ENCODE data around the gene GCDH. TPM values are rescaled to one million over a fixed set of nuclear protein-coding genes. Genes with fewer than 3 reads are reported as not detected.

The GCDH gene
- polyA plus RNA-seq, 1 donor (not counting 4 experiments of a cell fraction or from before 2014, with no cell fraction given), result 11.5 TPM

DNA sequence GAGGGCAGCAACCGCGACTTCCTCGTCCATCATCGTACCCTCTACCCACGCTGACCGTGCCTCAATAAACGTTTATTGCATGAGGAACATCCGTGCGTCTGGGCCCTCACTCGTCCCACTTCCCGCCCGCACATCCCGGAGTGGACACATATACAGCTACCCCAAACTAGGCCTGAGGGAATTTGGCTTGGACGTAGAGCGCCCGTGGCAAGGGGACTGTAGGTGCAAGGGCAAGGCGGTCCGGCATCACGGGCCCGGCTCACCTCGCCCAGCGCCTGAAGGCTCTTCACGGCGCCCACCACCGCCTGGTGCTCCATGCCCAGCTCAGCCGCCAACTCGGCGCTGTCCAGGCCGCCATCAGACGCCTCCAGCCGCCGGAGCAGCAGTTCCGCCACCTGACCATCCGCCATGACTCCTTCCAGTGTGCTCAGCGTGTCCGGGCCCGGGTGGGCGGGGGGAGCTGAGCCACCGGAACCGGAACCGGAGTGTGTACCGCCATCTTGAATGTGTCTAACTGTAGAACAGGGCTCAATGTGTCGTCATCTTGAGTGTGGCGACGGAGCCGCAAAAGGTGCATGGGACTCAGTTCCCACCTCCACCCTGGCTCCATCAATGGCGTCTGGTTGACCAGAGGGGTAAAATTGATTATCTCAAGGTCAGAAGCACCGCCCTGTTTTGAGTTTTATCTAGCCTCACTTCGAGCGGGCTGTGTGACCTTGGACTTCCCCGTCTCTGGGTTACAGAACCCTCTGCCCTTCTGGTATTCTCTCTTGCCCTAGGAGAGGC lies 42.5 kb downstream of the GCDH start, which contains the start of gene FARSA:
Gene FARSA (minus strand): TSS at position 425 of the 786 bp plus-strand sequence. CDS start 15 bp downstream, at position 410.
- Histone ChIP-seq H3K27me3 (ENCODE audit: control insufficient read depth, extremely low read depth, insufficient read depth, low read length) (no peaks in the 10 kb centered on the region), H3K27ac (ENCODE audit: control insufficient read depth, insufficient read depth, low read length) (peak within 1 kb of the TSS; percentile 75), H3K4me1 (ENCODE audit: control insufficient read depth, extremely low read depth, insufficient read depth, low read length) (peaks cover 13% of the 10 kb centered on the region), H3K4me2 (ENCODE audit: control insufficient read depth, extremely low read depth, insufficient read depth, low read depth, low read length) (peak within 1 kb of the TSS; percentile 97), H3K4me3 (ENCODE audit: control insufficient read depth in 2 of 3, extremely low read depth in 1 of 3, insufficient read depth in 2 of 3, low read depth in 1 of 3, low read length in 3 of 3) (peak within 1 kb of the TSS; percentile 80 to 98 (median 82)), H3K36me3 (ENCODE audit: control insufficient read depth in 2 of 2, extremely low read depth in 1 of 2, insufficient read depth in 2 of 2, low read length in 2 of 2) (peaks cover 20 to 21% of the 10 kb centered on the region in 2 experiments), H4K20me1 (ENCODE audit: control insufficient read depth, extremely low read depth, insufficient read depth, low read length) (no peaks in the 10 kb centered on the region), H3K9me1 (ENCODE audit: control insufficient read depth, extremely low read depth, insufficient read depth, low read length) (no peaks in the 10 kb centered on the region), H2AFZ (ENCODE audit: control insufficient read depth, low read length) (peak within 1 kb of the TSS; percentile 83), H3K79me2 (ENCODE audit: control insufficient read depth, insufficient read depth, low read length) (peaks cover 37% of the 10 kb centered on the region), H3K9me3 (ENCODE audit: control insufficient read depth, low read depth, low read length) (no peaks in the 10 kb centered on the region), H3K9ac (ENCODE audit: control insufficient read depth, extremely low read depth, insufficient read depth, low read length) (peak within 1 kb of the TSS; percentile 92)
- no peak for TF ChIP-seq CTCF (optimal IDR thresholded peaks at IDR 0.05 in 1 of 3, IDR thresholded peaks at IDR 0.05 in 1 of 3, conservative IDR thresholded peaks at IDR 0.05 in 1 of 3; ENCODE audit: extremely low read depth in 1 of 3, insufficient read depth in 2 of 3, low read length in 3 of 3)
- no peak for TF ChIP-seq EZH2 (IDR thresholded peaks at IDR 0.05; ENCODE audit: low read length)
- FAIRE-seq (no peak), DNase-seq (ENCODE audit: low read depth, low spot score) (no peak)
- dilution Hi-C loops (cut with MboI; ENCODE audit: extremely low pct_ligation_motif_present, low sequenced_read_pairs), result no loop called here

DNA sequence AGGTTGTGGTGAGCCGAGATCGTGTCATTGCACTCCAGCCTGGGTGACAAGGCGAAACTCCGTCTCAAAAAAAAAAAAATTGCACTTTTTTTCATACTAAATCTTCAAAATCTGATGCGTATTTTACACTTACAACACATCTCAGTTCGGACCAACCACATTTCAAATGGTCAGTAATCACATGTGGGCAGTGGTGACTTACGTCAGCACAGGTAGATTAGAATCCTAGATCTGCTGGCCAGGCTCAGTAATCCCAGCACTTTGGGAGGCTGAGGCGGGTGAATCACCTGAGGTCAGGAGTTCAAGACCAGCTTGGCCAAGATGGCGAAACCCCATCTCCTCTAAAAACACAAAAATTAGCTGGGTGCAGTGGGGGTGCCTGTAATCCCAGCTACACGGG lies 44.1 kb downstream of the GCDH start:
- peaks cover 2% of the 10 kb centered on the region for H3K9me1 ChIP-seq (ENCODE audit: control insufficient read depth, extremely low read depth, insufficient read depth, low read length)
- DNase-seq (ENCODE audit: low read depth, low spot score) (no peak), FAIRE-seq (no peak)
- H4K20me1 ChIP-seq (ENCODE audit: control insufficient read depth, extremely low read depth, insufficient read depth, low read length), result peaks cover 9% of the 10 kb centered on the region
- H3K27me3 ChIP-seq (ENCODE audit: control insufficient read depth, extremely low read depth, insufficient read depth, low read length), result no peaks in the 10 kb centered on the region
- H3K4me3 ChIP-seq (ENCODE audit: control insufficient read depth in 2 of 3, extremely low read depth in 1 of 3, insufficient read depth in 2 of 3, low read depth in 1 of 3, low read length in 3 of 3), result no peak overlapping the region
- H3K79me2 ChIP-seq (ENCODE audit: control insufficient read depth, insufficient read depth, low read length), result peaks cover 48% of the 10 kb centered on the region
- peaks cover 19% of the 10 kb centered on the region for H3K4me1 ChIP-seq (ENCODE audit: control insufficient read depth, extremely low read depth, insufficient read depth, low read length)
- H3K9me3 ChIP-seq (ENCODE audit: control insufficient read depth, low read depth, low read length), result no peaks in the 10 kb centered on the region
- H3K36me3 ChIP-seq (ENCODE audit: control insufficient read depth in 2 of 2, extremely low read depth in 1 of 2, insufficient read depth in 2 of 2, low read length in 2 of 2), result peaks cover 16 to 18% of the 10 kb centered on the region in 2 experiments
- no peak overlapping the region for H3K27ac ChIP-seq (ENCODE audit: control insufficient read depth, insufficient read depth, low read length)
- no peak overlapping the region for H2AFZ ChIP-seq (ENCODE audit: control insufficient read depth, low read length)
- dilution Hi-C loops (cut with MboI; ENCODE audit: extremely low pct_ligation_motif_present, low sequenced_read_pairs), result no loop called here
- TF ChIP-seq CTCF (optimal IDR thresholded peaks at IDR 0.05 in 1 of 3, IDR thresholded peaks at IDR 0.05 in 1 of 3, conservative IDR thresholded peaks at IDR 0.05 in 1 of 3; ENCODE audit: extremely low read depth in 1 of 3, insufficient read depth in 2 of 3, low read length in 3 of 3) (no peak), EZH2 (IDR thresholded peaks at IDR 0.05; ENCODE audit: low read length) (no peak)
- H3K9ac ChIP-seq (ENCODE audit: control insufficient read depth, extremely low read depth, insufficient read depth, low read length), result no peak overlapping the region
- no peak overlapping the region for H3K4me2 ChIP-seq (ENCODE audit: control insufficient read depth, extremely low read depth, insufficient read depth, low read depth, low read length)
